ENCODE data around the gene ACTN4. TPM values are rescaled to one million over a fixed set of nuclear protein-coding genes. Genes with fewer than 3 reads are reported as not detected.
A peak's percentile ranks its signal among the peaks of the same experiment; 100 is the strongest.

Gene ACTN4
- total RNA-seq, 1 experiment from 2014 or later, result 506 TPM

DNA sequence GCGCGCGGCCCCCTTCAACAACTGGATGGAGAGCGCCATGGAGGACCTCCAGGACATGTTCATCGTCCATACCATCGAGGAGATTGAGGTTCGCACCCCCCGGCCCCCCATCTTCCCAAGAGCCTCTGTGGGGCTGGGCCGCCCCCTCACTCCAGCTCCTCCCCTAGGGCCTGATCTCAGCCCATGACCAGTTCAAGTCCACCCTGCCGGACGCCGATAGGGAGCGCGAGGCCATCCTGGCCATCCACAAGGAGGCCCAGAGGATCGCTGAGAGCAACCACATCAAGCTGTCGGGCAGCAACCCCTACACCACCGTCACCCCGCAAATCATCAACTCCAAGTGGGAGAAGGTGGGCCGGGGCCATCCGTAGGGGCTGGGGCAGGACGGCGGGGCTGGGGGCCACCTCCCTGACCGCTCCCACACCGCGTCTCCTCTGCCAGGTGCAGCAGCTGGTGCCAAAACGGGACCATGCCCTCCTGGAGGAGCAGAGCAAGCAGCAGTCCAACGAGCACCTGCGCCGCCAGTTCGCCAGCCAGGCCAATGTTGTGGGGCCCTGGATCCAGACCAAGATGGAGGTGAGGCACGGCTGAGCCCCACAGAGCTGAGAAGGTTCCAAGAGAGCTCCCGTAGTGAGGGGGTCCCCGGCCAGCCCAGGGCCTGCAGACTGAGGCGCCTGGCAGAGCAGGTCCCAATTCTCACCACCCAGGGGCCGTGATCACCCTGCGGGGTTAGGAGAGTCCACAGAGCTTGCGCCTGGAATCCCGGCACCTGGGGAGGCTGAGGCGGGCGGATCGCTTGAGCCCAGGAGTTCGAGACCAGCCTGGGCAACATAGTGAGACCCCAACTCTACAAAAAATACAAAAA lies 76.8 kb downstream of the ACTN4 start:
- POLR2A ChIA-PET, result no interaction called here

DNA sequence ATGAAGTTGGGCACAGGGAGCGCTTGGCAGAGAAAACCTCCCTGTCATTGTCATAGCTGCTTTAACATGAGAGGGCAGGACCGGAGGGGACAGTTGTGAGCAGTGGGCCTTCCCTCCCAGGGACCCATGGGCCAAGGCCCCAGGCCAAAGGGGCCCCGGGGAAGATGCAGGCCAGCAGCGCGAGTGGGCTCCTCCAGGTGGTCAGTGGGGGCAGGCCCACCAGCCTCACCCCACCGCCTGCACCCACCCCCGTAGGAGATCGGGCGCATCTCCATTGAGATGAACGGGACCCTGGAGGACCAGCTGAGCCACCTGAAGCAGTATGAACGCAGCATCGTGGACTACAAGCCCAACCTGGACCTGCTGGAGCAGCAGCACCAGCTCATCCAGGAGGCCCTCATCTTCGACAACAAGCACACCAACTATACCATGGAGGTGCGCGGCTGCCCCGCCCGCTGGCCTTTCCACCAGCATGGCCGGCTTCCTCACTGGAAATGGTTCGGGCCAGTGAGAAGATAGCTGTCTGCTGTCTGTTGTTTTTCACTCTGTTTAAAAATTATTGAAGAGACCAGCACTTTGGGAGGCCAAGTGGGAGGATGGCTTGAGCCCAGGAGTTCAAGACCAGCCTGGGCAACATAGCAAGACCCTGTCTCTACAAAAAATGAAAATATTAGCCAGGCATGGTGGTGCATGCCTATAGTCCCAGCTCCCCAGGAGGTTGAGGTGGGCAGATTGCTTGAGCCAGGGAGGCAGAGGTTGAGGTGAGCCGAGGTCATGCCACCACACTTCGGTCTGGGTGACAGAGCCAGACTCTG lies 78.2 kb downstream of the ACTN4 start:
- CTCF ChIA-PET, result interaction anchor here (0.7 to 2.4 kb wide), 5 partner anchors 57 to 323 kb away, joined by 3 to 6 read pairs (median 4); partner anchors contain the start of genes FAM98C, MRPS12 and SARS2
- no peak for DNase-seq (ENCODE audit: low spot score)
- Mint-ChIP-seq H3K4me1 (peaks cover 3% of the 10 kb centered on the region), H3K36me3 (peaks cover 55% of the 10 kb centered on the region), H3K9me3 (no peaks in the 10 kb centered on the region), H3K4me3 (no peak overlapping the region), H3K27ac (no peak overlapping the region), H3K27me3 (ENCODE audit: low read depth) (no peaks in the 10 kb centered on the region)
- no peak for ATAC-seq
- POLR2A ChIA-PET, result interaction anchor here (0.7 kb wide), 1 partner anchor 108 kb away, joined by 3 read pairs; no protein-coding TSS in a partner anchor
- no peak for TF ChIP-seq CREB1 (CRISPR knock-in tag; IDR thresholded peaks at IDR 0.05)
- TF ChIP-seq, protein P1, sequence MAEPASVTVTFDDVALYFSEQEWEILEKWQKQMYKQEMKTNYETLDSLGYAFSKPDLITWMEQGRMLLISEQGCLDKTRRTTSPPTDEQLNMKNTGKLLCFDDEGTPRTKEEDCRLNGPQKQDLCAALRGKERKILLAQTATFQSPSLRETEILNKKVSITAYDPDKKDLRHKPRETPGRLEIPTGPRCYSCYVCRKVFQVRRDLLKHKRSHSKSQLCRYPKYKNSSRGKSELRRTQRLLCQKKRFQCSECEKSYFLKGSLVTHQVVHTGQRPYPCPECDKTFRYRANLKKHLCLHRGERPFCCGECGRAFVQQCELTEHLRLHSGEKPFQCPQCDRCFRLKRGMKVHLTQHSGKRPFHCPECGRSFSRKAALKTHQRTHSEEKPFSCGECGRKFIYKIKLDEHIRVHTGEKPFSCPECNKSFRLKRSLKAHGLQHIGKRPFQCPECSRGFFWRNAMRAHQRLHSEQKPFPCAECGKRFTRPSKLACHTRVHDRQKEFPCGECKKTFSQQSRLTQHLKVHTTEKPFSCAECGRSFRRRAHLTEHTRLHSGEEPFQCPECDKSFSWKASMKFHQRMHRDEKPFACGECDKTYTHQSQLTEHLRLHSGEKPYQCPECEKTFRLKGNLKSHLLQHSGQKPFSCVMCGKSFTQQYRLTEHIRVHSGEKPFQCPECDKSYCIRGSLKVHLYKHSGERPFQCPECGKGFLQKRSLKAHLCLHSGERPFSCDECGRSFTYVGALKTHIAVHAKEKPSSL (CRISPR knock-in tag; conservative IDR thresholded peaks at IDR 0.05), result no peak
- TF ChIP-seq, protein P2, sequence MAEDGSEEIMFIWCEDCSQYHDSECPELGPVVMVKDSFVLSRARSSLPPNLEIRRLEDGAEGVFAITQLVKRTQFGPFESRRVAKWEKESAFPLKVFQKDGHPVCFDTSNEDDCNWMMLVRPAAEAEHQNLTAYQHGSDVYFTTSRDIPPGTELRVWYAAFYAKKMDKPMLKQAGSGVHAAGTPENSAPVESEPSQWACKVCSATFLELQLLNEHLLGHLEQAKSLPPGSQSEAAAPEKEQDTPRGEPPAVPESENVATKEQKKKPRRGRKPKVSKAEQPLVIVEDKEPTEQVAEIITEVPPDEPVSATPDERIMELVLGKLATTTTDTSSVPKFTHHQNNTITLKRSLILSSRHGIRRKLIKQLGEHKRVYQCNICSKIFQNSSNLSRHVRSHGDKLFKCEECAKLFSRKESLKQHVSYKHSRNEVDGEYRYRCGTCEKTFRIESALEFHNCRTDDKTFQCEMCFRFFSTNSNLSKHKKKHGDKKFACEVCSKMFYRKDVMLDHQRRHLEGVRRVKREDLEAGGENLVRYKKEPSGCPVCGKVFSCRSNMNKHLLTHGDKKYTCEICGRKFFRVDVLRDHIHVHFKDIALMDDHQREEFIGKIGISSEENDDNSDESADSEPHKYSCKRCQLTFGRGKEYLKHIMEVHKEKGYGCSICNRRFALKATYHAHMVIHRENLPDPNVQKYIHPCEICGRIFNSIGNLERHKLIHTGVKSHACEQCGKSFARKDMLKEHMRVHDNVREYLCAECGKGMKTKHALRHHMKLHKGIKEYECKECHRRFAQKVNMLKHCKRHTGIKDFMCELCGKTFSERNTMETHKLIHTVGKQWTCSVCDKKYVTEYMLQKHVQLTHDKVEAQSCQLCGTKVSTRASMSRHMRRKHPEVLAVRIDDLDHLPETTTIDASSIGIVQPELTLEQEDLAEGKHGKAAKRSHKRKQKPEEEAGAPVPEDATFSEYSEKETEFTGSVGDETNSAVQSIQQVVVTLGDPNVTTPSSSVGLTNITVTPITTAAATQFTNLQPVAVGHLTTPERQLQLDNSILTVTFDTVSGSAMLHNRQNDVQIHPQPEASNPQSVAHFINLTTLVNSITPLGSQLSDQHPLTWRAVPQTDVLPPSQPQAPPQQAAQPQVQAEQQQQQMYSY (CRISPR knock-in tag; IDR thresholded peaks at IDR 0.05), result no peak

More for the DNA sequence above, 76.8 kb downstream of the ACTN4 start:
- Mint-ChIP-seq H3K27ac (no peak overlapping the region), H3K27me3 (ENCODE audit: low read depth) (no peaks in the 10 kb centered on the region), H3K9me3 (no peaks in the 10 kb centered on the region), H3K36me3 (peaks cover 44% of the 10 kb centered on the region), H3K4me1 (no peaks in the 10 kb centered on the region), H3K4me3 (no peak overlapping the region)
- CTCF ChIA-PET, result interaction anchor here (0.6 to 2.4 kb wide), 3 partner anchors 90 to 206 kb away, joined by 3 to 6 read pairs (median 3); partner anchors contain the start of genes MRPS12 and SARS2
- DNase-seq (ENCODE audit: low spot score) (no peak), ATAC-seq (no peak)
- TF ChIP-seq, protein P3, sequence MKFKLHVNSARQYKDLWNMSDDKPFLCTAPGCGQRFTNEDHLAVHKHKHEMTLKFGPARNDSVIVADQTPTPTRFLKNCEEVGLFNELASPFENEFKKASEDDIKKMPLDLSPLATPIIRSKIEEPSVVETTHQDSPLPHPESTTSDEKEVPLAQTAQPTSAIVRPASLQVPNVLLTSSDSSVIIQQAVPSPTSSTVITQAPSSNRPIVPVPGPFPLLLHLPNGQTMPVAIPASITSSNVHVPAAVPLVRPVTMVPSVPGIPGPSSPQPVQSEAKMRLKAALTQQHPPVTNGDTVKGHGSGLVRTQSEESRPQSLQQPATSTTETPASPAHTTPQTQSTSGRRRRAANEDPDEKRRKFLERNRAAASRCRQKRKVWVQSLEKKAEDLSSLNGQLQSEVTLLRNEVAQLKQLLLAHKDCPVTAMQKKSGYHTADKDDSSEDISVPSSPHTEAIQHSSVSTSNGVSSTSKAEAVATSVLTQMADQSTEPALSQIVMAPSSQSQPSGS (CRISPR knock-in tag; IDR thresholded peaks at IDR 0.05; ENCODE audit: borderline replicate concordance, low read depth), result no peak
- TF ChIP-seq ZNF121 (CRISPR knock-in tag; IDR thresholded peaks at IDR 0.05), result peak; percentile 64; the same call in 1 of the 2 replicates
- TF ChIP-seq MYBL2 (CRISPR knock-in tag; IDR thresholded peaks at IDR 0.05), result no peak
- TF ChIP-seq, protein P4, sequence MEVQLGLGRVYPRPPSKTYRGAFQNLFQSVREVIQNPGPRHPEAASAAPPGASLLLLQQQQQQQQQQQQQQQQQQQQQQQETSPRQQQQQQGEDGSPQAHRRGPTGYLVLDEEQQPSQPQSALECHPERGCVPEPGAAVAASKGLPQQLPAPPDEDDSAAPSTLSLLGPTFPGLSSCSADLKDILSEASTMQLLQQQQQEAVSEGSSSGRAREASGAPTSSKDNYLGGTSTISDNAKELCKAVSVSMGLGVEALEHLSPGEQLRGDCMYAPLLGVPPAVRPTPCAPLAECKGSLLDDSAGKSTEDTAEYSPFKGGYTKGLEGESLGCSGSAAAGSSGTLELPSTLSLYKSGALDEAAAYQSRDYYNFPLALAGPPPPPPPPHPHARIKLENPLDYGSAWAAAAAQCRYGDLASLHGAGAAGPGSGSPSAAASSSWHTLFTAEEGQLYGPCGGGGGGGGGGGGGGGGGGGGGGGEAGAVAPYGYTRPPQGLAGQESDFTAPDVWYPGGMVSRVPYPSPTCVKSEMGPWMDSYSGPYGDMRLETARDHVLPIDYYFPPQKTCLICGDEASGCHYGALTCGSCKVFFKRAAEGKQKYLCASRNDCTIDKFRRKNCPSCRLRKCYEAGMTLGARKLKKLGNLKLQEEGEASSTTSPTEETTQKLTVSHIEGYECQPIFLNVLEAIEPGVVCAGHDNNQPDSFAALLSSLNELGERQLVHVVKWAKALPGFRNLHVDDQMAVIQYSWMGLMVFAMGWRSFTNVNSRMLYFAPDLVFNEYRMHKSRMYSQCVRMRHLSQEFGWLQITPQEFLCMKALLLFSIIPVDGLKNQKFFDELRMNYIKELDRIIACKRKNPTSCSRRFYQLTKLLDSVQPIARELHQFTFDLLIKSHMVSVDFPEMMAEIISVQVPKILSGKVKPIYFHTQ (CRISPR knock-in tag; IDR thresholded peaks at IDR 0.05), result no peak
